Glutamatergic neuron (in vitro differentiated cells): ENCODE measurements around the gene CPNE8. TPM values are rescaled to one million over a fixed set of nuclear protein-coding genes. Genes with fewer than 3 reads are reported as not detected.

Experiments
- DNase-seq: peaks from one replicate; pipeline ENCODE4 v3.0.0; 2022
- H3K27ac Mint-ChIP-seq: one replicate; pipeline ENCODE4 v1.8.0; 2020; ENCODE audit warnings: mild to moderate bottlenecking, mixed read lengths, inconsistent platforms; ENCODE audit not compliant: unreplicated experiment
- H3K27me3 Mint-ChIP-seq: one replicate; pipeline ENCODE4 v1.8.0; 2020; ENCODE audit warnings: mild to moderate bottlenecking, moderate library complexity, mixed read lengths, inconsistent platforms; ENCODE audit not compliant: unreplicated experiment
- H3K36me3 Mint-ChIP-seq: one replicate; pipeline ENCODE4 v1.8.0; 2020; ENCODE audit warnings: mild to moderate bottlenecking, mixed read lengths, inconsistent platforms; ENCODE audit not compliant: unreplicated experiment
- H3K4me1 Mint-ChIP-seq: one replicate; pipeline ENCODE4 v1.8.0; 2020; ENCODE audit warnings: mild to moderate bottlenecking, low read depth, mixed read lengths, inconsistent platforms; ENCODE audit not compliant: unreplicated experiment
- H3K4me3 Mint-ChIP-seq: one replicate; pipeline ENCODE4 v1.8.0; 2020; ENCODE audit warnings: mild to moderate bottlenecking, mixed read lengths, inconsistent platforms; ENCODE audit not compliant: unreplicated experiment
- H3K9me3 Mint-ChIP-seq: one replicate; pipeline ENCODE4 v1.8.0; 2020; ENCODE audit warnings: mild to moderate bottlenecking, moderate library complexity, mixed read lengths, inconsistent platforms; ENCODE audit not compliant: unreplicated experiment
- total RNA-seq: library from RNA; stranded (reverse); fragmentation: NEBNext Ultra II Directional; extraction: Animal tissue kit (Norgen Biotek cat#: 25700); gene quantifications from one replicate; pipeline ENCODE4 v1.2.1, GENCODE V29; 2021; ENCODE audit not compliant: unreplicated experiment
- TF ChIP-seq, protein P1 (sequence below): fragments of 200-600 bp; sonication (generic); IDR thresholded peaks from one replicate; pipeline ENCODE4 v1.5.0; 2021; ENCODE audit not compliant: partially characterized antibody, unreplicated experiment

Gene CPNE8
- total RNA-seq, 1 donor from 2014 or later, result 5.9 TPM

GRCh38 chr12:38638401-38638800, 267.0 kb downstream of the CPNE8 start:
- Mint-ChIP-seq H3K27me3 (no peaks in the 10 kb centered on the region), H3K9me3 (no peaks in the 10 kb centered on the region), H3K4me1 (no peaks in the 10 kb centered on the region), H3K4me3 (no peak overlapping the region), H3K36me3 (no peaks in the 10 kb centered on the region), H3K27ac (no peak overlapping the region)
- DNase-seq, result no peak
- TF ChIP-seq, protein P1, sequence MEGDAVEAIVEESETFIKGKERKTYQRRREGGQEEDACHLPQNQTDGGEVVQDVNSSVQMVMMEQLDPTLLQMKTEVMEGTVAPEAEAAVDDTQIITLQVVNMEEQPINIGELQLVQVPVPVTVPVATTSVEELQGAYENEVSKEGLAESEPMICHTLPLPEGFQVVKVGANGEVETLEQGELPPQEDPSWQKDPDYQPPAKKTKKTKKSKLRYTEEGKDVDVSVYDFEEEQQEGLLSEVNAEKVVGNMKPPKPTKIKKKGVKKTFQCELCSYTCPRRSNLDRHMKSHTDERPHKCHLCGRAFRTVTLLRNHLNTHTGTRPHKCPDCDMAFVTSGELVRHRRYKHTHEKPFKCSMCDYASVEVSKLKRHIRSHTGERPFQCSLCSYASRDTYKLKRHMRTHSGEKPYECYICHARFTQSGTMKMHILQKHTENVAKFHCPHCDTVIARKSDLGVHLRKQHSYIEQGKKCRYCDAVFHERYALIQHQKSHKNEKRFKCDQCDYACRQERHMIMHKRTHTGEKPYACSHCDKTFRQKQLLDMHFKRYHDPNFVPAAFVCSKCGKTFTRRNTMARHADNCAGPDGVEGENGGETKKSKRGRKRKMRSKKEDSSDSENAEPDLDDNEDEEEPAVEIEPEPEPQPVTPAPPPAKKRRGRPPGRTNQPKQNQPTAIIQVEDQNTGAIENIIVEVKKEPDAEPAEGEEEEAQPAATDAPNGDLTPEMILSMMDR, result no peak

GRCh38 chr12:38633511-38633910, 271.9 kb downstream of the CPNE8 start:
- Mint-ChIP-seq H3K27ac (no peak overlapping the region), H3K27me3 (no peaks in the 10 kb centered on the region), H3K36me3 (no peaks in the 10 kb centered on the region), H3K9me3 (no peaks in the 10 kb centered on the region), H3K4me3 (no peak overlapping the region), H3K4me1 (no peaks in the 10 kb centered on the region)
- no peak for DNase-seq
- TF ChIP-seq, protein P1, result no peak

DNA sequence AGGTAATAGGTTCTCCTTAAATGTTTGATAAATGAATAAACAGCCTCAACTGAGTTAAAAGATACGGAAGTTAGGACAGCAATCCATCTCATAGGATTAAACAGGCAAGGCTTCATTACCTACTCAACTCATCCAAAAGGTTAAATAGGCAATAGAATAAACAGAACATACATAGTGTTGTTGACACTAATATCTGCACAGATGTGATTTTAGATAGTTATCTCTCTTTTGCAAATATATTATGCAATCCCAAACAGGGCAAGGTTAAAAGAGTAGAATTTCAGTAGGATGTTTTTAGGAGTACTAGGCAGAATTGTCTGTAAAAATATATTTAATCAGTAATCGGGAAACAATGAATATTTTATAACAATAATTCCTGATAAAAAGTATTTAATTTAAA, 276.3 kb downstream of the CPNE8 start:
- TF ChIP-seq, protein P1, result no peak
- no peaks in the 10 kb centered on the region for H3K27me3 Mint-ChIP-seq
- no peaks in the 10 kb centered on the region for H3K9me3 Mint-ChIP-seq
- DNase-seq, result no peak
- H3K27ac Mint-ChIP-seq, result no peak overlapping the region
- no peaks in the 10 kb centered on the region for H3K4me1 Mint-ChIP-seq
- H3K36me3 Mint-ChIP-seq, result no peaks in the 10 kb centered on the region
- H3K4me3 Mint-ChIP-seq, result no peak overlapping the region

DNA sequence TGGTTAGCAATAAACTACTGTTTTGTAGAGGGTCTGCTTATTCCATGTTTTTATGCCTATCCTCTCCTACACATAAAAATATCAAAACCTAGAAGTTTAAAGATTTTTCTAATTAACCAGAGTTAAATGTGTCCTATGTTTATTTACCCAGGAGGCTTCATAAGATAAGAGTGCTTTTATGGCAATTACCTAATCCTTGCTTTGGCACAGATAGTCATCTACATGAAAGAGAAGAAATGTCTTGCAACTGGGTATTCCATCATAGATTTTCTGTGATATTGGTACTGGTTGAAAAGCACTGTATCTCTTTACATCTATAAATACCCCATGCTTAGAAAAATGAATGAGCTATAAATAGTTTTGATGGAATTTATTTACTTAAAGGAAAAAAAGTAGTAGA, 277.1 kb downstream of the CPNE8 start:
- no peaks in the 10 kb centered on the region for H3K36me3 Mint-ChIP-seq
- H3K4me1 Mint-ChIP-seq, result no peaks in the 10 kb centered on the region
- TF ChIP-seq, protein P1, result no peak

GRCh38 chr12:38625306-38625705, 280.1 kb downstream of the CPNE8 start:
- H3K27ac Mint-ChIP-seq, result no peak overlapping the region
- TF ChIP-seq, protein P1, result no peak
- no peaks in the 10 kb centered on the region for H3K4me1 Mint-ChIP-seq

More for the DNA sequence above, 277.1 kb downstream of the CPNE8 start:
- Mint-ChIP-seq H3K4me3 (no peak overlapping the region), H3K27ac (no peak overlapping the region), H3K27me3 (no peaks in the 10 kb centered on the region), H3K9me3 (no peaks in the 10 kb centered on the region)
- DNase-seq, result no peak

More at GRCh38 chr12:38625306-38625705, 280.1 kb downstream of the CPNE8 start:
- no peak overlapping the region for H3K4me3 Mint-ChIP-seq
- H3K27me3 Mint-ChIP-seq, result no peaks in the 10 kb centered on the region
- no peaks in the 10 kb centered on the region for H3K9me3 Mint-ChIP-seq
- H3K36me3 Mint-ChIP-seq, result no peaks in the 10 kb centered on the region
- no peak for DNase-seq
